Ectodermal cell (in vitro differentiated cells): ENCODE results near the gene ARG1.

Source experiments
- H3K27ac ChIP-seq: 2 replicates; pipeline ENCODE4 v1.7.0; 2013; ENCODE audit warnings: mild to moderate bottlenecking, low read depth, low read length; ENCODE audit not compliant: insufficient read depth, poor library complexity, severe bottlenecking
- H3K27me3 ChIP-seq: 2 replicates; pipeline ENCODE4 v1.7.0; 2013; ENCODE audit warnings: mild to moderate bottlenecking, low read length; ENCODE audit not compliant: insufficient read depth, control insufficient read depth, poor library complexity, severe bottlenecking
- H3K36me3 ChIP-seq: one replicate; pipeline ENCODE4 v1.7.0; 2013; ENCODE audit warnings: low read length; ENCODE audit not compliant: control insufficient read depth, insufficient read depth
- H3K4me1 ChIP-seq: one replicate; pipeline ENCODE4 v1.7.0; 2013; ENCODE audit warnings: low read length; ENCODE audit not compliant: control insufficient read depth, insufficient read depth
- H3K4me3 ChIP-seq: 2 replicates; pipeline ENCODE4 v1.7.0; 2013; ENCODE audit warnings: low read depth, low read length, control low read depth; ENCODE audit not compliant: insufficient read depth
- H3K9me3 ChIP-seq: 2 replicates; pipeline ENCODE4 v1.7.0; 2013; ENCODE audit warnings: mild to moderate bottlenecking, low read length, moderate library complexity; ENCODE audit not compliant: control insufficient read depth
- WGBS, 2 experiments: methylation state at CpG; one replicate each; pipeline ENCODE4 v1.1.7; 2013; ENCODE audit warnings: missing lambda C conversion rate in 2 of 2; 5-methylcytosine and 5-hydroxymethylcytosine counted together

Gene ARG1

GRCh38 chr6:131575834-131576478 lies 2.9 kb downstream of the ARG1 start:
- H3K4me3 ChIP-seq: no peak overlapping the region
- no peaks in the 10 kb centered on the region for H3K27me3 ChIP-seq
- no peak overlapping the region for H3K27ac ChIP-seq
- WGBS, 2 experiments: 94 to 97% methylated on average over 5 of the region's 5 CpGs
- H3K9me3 ChIP-seq: no peaks in the 10 kb centered on the region
- H3K4me1 ChIP-seq: no peaks in the 10 kb centered on the region
- no peaks in the 10 kb centered on the region for H3K36me3 ChIP-seq

- no peaks in the 10 kb centered on the region for H3K27me3 ChIP-seq
- no peak overlapping the region for H3K4me3 ChIP-seq
- H3K9me3 ChIP-seq: no peaks in the 10 kb centered on the region
- H3K4me1 ChIP-seq: no peaks in the 10 kb centered on the region
- H3K27ac ChIP-seq: no peak overlapping the region
- no peaks in the 10 kb centered on the region for H3K36me3 ChIP-seq
Measured at GRCh38 chr6:131581523-131581922, 8.5 kb downstream of the ARG1 start.

GRCh38 chr6:131586543-131586942 lies 13.5 kb downstream of the ARG1 start:
- H3K9me3 ChIP-seq: no peaks in the 10 kb centered on the region
- H3K4me3 ChIP-seq: no peak overlapping the region
- H3K4me1 ChIP-seq: no peaks in the 10 kb centered on the region
- H3K27ac ChIP-seq: no peak overlapping the region
- no peaks in the 10 kb centered on the region for H3K27me3 ChIP-seq
- WGBS, 2 experiments: 91 to 97% methylated on average over 4 of the region's 4 CpGs
- H3K36me3 ChIP-seq: no peaks in the 10 kb centered on the region

- H3K27me3 ChIP-seq: no peaks in the 10 kb centered on the region
- 83 to 93% methylated on average over 1 to 3 of the region's 4 CpGs for WGBS, 2 experiments
- H3K4me3 ChIP-seq: no peak overlapping the region
- no peaks in the 10 kb centered on the region for H3K36me3 ChIP-seq
- no peaks in the 10 kb centered on the region for H3K9me3 ChIP-seq
- H3K4me1 ChIP-seq: no peaks in the 10 kb centered on the region
- no peak overlapping the region for H3K27ac ChIP-seq
Measured at GRCh38 chr6:131587909-131588308, 14.9 kb downstream of the ARG1 start.

- Histone ChIP-seq H3K4me1 (no peaks in the 10 kb centered on the region), H3K4me3 (no peak overlapping the region), H3K36me3 (no peaks in the 10 kb centered on the region), H3K9me3 (no peaks in the 10 kb centered on the region), H3K27me3 (no peaks in the 10 kb centered on the region), H3K27ac (no peak overlapping the region)
- WGBS, 2 experiments: 84 to 87% methylated on average over 2 of the region's 2 CpGs
Measured at GRCh38 chr6:131588643-131589042, 15.6 kb downstream of the ARG1 start.

- no peaks in the 10 kb centered on the region for H3K4me1 ChIP-seq
- no peak overlapping the region for H3K4me3 ChIP-seq
- H3K36me3 ChIP-seq: peaks cover 9% of the 10 kb centered on the region
- H3K27ac ChIP-seq: no peak overlapping the region
- H3K9me3 ChIP-seq: no peaks in the 10 kb centered on the region
- H3K27me3 ChIP-seq: no peaks in the 10 kb centered on the region
- 93 to 100% methylated on average over 2 of the region's 2 CpGs for WGBS, 2 experiments
Measured at GRCh38 chr6:131592935-131593334, 19.9 kb downstream of the ARG1 start.

GRCh38 chr6:131594074-131594473 lies 21.0 kb downstream of the ARG1 start:
- Histone ChIP-seq H3K9me3 (no peaks in the 10 kb centered on the region), H3K4me1 (no peaks in the 10 kb centered on the region), H3K4me3 (no peak overlapping the region), H3K27me3 (no peaks in the 10 kb centered on the region), H3K27ac (no peak overlapping the region), H3K36me3 (peaks cover 14% of the 10 kb centered on the region)
- WGBS, 2 experiments: 92 to 96% methylated on average over 10 to 11 of the region's 11 CpGs

- H3K4me3 ChIP-seq: no peak overlapping the region
- H3K4me1 ChIP-seq: no peaks in the 10 kb centered on the region
- no peaks in the 10 kb centered on the region for H3K9me3 ChIP-seq
- WGBS, 2 experiments: 78 to 80% methylated on average over 2 of the region's 3 CpGs
- no peak overlapping the region for H3K27ac ChIP-seq
- no peaks in the 10 kb centered on the region for H3K27me3 ChIP-seq
- H3K36me3 ChIP-seq: peaks cover 21% of the 10 kb centered on the region
Measured at GRCh38 chr6:131597446-131597845, 24.4 kb downstream of the ARG1 start.

- no peak overlapping the region for H3K4me3 ChIP-seq
- no peaks in the 10 kb centered on the region for H3K9me3 ChIP-seq
- no peaks in the 10 kb centered on the region for H3K27me3 ChIP-seq
- H3K27ac ChIP-seq: no peak overlapping the region
- WGBS, 2 experiments: 94 to 100% methylated on average over 3 to 4 of the region's 4 CpGs
- peaks cover 14% of the 10 kb centered on the region for H3K36me3 ChIP-seq
- H3K4me1 ChIP-seq: no peaks in the 10 kb centered on the region
Measured at GRCh38 chr6:131600716-131601115, 27.7 kb downstream of the ARG1 start.

GRCh38 chr6:131602781-131603312 lies 29.8 kb downstream of the ARG1 start:
- H3K4me3 ChIP-seq: no peak overlapping the region
- 96 to 100% methylated on average over 1 of the region's 1 CpG for WGBS, 2 experiments
- H3K4me1 ChIP-seq: no peaks in the 10 kb centered on the region
- H3K27ac ChIP-seq: no peak overlapping the region
- peaks cover 12% of the 10 kb centered on the region for H3K36me3 ChIP-seq
- H3K27me3 ChIP-seq: no peaks in the 10 kb centered on the region
- H3K9me3 ChIP-seq: no peaks in the 10 kb centered on the region
